Fibroblast of mammary gland (primary cell): Measurements from ENCODE around the gene ARRB2.
"Not testable (repeated sequence)": the region's sequence is repeated elsewhere in the genome, so short reads cannot be mapped to it uniquely, and the experiment has no call there.

Source experiments
- DNase-seq: peaks from one replicate; pipeline ENCODE4 v3.0.0-alpha.2; 2010; ENCODE audit warnings: low read depth
- H3K4me3 ChIP-seq: 2 replicates; pipeline ENCODE4 v1.5.1; 2011; ENCODE audit warnings: low read depth, mild to moderate bottlenecking, low read length, moderate library complexity; ENCODE audit not compliant: control insufficient read depth
- CTCF ChIP-seq: conservative IDR thresholded peaks from 2 replicates; pipeline ENCODE4 v1.5.1; 2011; ENCODE audit warnings: low read depth, low read length, inconsistent platforms; ENCODE audit not compliant: control insufficient read depth, insufficient read depth

Gene ARRB2

GRCh38 chr17:4710693-4711634 is 532 bp downstream of the ARRB2 start:
- TF ChIP-seq CTCF: no peak
- DNase-seq: no peak
- H3K4me3 ChIP-seq: peak overlapping the region; percentile 61

DNA sequence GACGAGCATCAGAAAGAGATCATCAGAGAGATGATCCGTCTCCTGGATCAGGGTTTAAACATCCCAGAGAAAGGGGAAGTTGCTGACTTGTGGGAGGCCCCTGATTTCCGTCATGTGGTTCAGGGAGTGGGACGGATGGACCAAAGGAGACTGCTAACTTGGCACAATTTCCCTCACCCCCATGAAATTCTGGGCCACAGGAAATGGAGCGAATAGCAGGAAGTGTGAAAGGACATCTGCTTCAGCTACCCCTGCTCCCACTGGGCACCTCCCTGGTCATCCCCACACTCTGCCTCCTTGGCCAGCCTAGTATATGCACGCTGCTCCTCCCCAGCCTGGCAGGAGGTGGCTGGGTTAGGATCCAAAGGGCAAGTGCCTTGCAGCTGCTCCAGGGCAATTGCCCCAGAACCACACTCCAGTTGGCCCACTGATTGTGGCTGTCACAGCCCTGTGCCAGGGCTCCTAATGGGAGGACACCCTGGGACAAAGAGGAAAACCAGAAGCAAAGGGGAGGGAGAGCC is 1.3 kb downstream of the ARRB2 start:
- DNase-seq: no peak
- H3K4me3 ChIP-seq: no peak overlapping the region
- TF ChIP-seq CTCF: no peak

- TF ChIP-seq CTCF: no peak
- no peak overlapping the region for H3K4me3 ChIP-seq
- no peak for DNase-seq
These were observed 2.1 kb downstream of the ARRB2 start for GRCh38 chr17:4712526-4712925.

DNA sequence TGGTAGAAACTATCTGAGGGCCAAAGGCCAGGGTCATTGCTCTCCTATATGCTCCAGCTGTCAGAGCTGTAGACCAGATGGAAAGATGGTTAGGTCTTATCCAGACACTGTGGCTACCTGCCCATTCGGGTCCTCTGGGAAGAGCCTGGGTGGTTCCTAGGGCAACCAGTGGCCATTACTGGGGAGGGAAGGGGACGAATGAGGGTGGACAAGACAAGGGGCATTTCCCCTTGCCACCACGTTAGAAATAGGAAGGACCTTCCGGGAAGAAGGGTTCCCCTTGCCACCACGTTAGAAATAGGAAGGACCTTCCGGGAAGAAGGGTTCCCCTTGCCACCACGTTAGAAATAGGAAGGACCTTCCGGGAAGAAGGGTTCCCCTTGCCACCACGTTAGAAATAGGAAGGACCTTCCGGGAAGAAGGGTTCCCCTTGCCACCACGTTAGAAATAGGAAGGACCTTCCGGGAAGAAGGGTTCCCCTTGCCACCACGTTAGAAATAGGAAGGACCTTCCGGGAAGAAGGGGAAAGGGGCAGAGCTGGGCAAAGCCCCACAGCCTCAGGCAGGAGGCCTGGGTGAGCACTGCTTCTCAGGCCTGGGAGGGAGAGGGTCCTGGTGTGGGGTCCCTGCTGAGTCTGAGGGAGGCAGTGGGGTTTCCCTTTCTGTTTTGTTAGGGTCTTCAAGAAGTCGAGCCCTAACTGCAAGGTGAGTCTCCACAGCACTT is 4.1 kb downstream of the ARRB2 start:
- not testable (repeated sequence) for DNase-seq, H3K4me3 ChIP-seq

GRCh38 chr17:4715063-4715744 is 4.8 kb downstream of the ARRB2 start:
- no peak overlapping the region for H3K4me3 ChIP-seq
- no peak for DNase-seq
- TF ChIP-seq CTCF: no peak

DNA sequence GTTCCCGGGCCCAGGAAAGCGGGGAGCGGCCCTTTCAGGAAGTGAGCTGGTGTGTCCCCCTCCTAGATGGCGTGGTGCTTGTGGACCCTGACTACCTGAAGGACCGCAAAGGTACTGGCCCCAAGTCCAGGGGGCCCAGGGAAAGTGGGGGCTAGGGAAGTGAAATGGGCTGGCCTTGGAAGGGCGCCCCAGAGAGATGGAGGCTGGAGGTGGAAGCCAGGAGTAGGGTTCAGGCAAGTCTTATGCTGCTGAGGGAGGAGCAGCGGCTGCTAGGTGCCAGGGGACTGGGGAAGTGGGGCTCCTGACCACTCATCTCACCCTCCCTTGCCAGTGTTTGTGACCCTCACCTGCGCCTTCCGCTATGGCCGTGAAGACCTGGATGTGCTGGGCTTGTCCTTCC is 5.6 kb downstream of the ARRB2 start:
- H3K4me3 ChIP-seq: no peak overlapping the region
- TF ChIP-seq CTCF: no peak
- DNase-seq: no peak
